SHP77 treated with DMSO at 0.1 percent for 48 hours (cell line): ENCODE measurements around the gene P2RY1.
"Not testable (repeated sequence)": the region's sequence is repeated elsewhere in the genome, so short reads cannot be mapped to it uniquely, and the experiment has no call there.

ENCODE experiments used
- DNase-seq: peaks from one replicate; lab custom pipeline; 2025; lab: John Stamatoyannopoulos, UW

Gene P2RY1

GRCh38 chr3:152836269-152836668 lies 1.3 kb downstream of the P2RY1 start:
- no peak for DNase-seq

GRCh38 chr3:152839511-152839910 lies 4.6 kb downstream of the P2RY1 start:
- DNase-seq = no peak

- DNase-seq = no peak
Measured at GRCh38 chr3:152841131-152841530, 6.2 kb downstream of the P2RY1 start.

GRCh38 chr3:152842413-152842812 lies 7.5 kb downstream of the P2RY1 start:
- DNase-seq = no peak

GRCh38 chr3:152843955-152844354 lies 9.0 kb downstream of the P2RY1 start:
- DNase-seq = no peak

GRCh38 chr3:152846572-152847202 lies 11.8 kb downstream of the P2RY1 start:
- DNase-seq = not testable (repeated sequence)

GRCh38 chr3:152847599-152847998 lies 12.7 kb downstream of the P2RY1 start:
- not testable (repeated sequence) for DNase-seq

- DNase-seq = no peak
Measured at GRCh38 chr3:152849996-152850578, 15.2 kb downstream of the P2RY1 start.

- DNase-seq = no peak
Measured at GRCh38 chr3:152853196-152853595, 18.3 kb downstream of the P2RY1 start.

- no peak for DNase-seq
Measured at GRCh38 chr3:152857082-152857481, 22.2 kb downstream of the P2RY1 start.

- DNase-seq = no peak
Measured at GRCh38 chr3:152858170-152858800, 23.4 kb downstream of the P2RY1 start.

GRCh38 chr3:152860736-152861135 lies 25.8 kb downstream of the P2RY1 start:
- DNase-seq = no peak

- no peak for DNase-seq
Measured at GRCh38 chr3:152865668-152866245, 30.8 kb downstream of the P2RY1 start.

GRCh38 chr3:152870027-152870426 lies 35.1 kb downstream of the P2RY1 start:
- no peak for DNase-seq

- DNase-seq = not testable (repeated sequence)
Measured at GRCh38 chr3:152873314-152873713, 38.4 kb downstream of the P2RY1 start.

GRCh38 chr3:152874896-152875749 lies 40.2 kb downstream of the P2RY1 start:
- DNase-seq = no peak

- no peak for DNase-seq
Measured at GRCh38 chr3:152879130-152879789, 44.3 kb downstream of the P2RY1 start.

GRCh38 chr3:152879790-152880174 lies 44.9 kb downstream of the P2RY1 start:
- DNase-seq = no peak

GRCh38 chr3:152885076-152885475 lies 50.1 kb downstream of the P2RY1 start:
- DNase-seq = no peak
